Peyer's patch (tissue), 4 donors: Measurements from ENCODE around the gene ST3GAL4. TPM values are rescaled to one million over a fixed set of nuclear protein-coding genes. Genes with fewer than 3 reads are reported as not detected.

Experiments
- DNase-seq, 3 donors: peaks; one replicate each; pipeline ENCODE4 v3.0.0-alpha.2; 2017 to 2019
- H3K27ac ChIP-seq, 4 donors: fragments of 200-600 bp; sonication (generic); one replicate each; pipeline ENCODE4 v1.5.1; 2016 to 2019
- H3K27me3 ChIP-seq, 2 donors: fragments of 200-600 bp; sonication (generic); one replicate each; pipeline ENCODE4 v1.5.1; 2019
- H3K36me3 ChIP-seq, 3 donors: fragments of 200-600 bp; sonication (generic); one replicate each; pipeline ENCODE4 v1.5.1; 2016 to 2019
- H3K4me1 ChIP-seq, 4 donors: fragments of 200-600 bp; sonication (generic); one replicate each; pipeline ENCODE4 v1.5.1; 2016 to 2019
- H3K4me3 ChIP-seq, 4 donors: fragments of 200-600 bp; sonication (generic); 1 replicate in 3 of 4; 2 replicates in 1 of 4; pipeline ENCODE4 v1.5.1; 2016 to 2019; ENCODE audit warnings: mild to moderate bottlenecking in 1 of 4
- H3K9me3 ChIP-seq, 4 donors: fragments of 200-600 bp; sonication (generic); one replicate each; pipeline ENCODE4 v1.5.1; 2016 to 2019; ENCODE audit warnings: mild to moderate bottlenecking in 1 of 4
- POLR2A ChIP-seq, 2 donors: fragments of 450-650 bp; IDR thresholded peaks; one replicate each; pipeline ENCODE4 v1.5.1; 2017; ENCODE audit warnings: antibody characterized with exemption in 2 of 2, mild to moderate bottlenecking in 2 of 2, moderate library complexity in 2 of 2
- total RNA-seq, 4 donors: library from RNA; depleted of rRNA; stranded (reverse); fragments of >200 nt; gene quantifications; one replicate each; pipeline ENCODE4 v1.1.0, GENCODE V29; 2016
- TF ChIP-seq, protein P1 (sequence below), 6 experiments: fragments of 450-650 bp in 4 of 6; fragments of 200-600 bp in 2 of 6; sonication (generic) in 1 of 6; IDR thresholded peaks; one replicate each; pipeline ENCODE4 v1.5.1; 2017 to 2019; ENCODE audit warnings: antibody characterized with exemption in 6 of 6, mild to moderate bottlenecking in 3 of 6, moderate library complexity in 1 of 6

The ST3GAL4 gene
- total RNA-seq, 4 donors from 2014 or later: 1.1 to 14.0 (median 8.6) TPM

DNA sequence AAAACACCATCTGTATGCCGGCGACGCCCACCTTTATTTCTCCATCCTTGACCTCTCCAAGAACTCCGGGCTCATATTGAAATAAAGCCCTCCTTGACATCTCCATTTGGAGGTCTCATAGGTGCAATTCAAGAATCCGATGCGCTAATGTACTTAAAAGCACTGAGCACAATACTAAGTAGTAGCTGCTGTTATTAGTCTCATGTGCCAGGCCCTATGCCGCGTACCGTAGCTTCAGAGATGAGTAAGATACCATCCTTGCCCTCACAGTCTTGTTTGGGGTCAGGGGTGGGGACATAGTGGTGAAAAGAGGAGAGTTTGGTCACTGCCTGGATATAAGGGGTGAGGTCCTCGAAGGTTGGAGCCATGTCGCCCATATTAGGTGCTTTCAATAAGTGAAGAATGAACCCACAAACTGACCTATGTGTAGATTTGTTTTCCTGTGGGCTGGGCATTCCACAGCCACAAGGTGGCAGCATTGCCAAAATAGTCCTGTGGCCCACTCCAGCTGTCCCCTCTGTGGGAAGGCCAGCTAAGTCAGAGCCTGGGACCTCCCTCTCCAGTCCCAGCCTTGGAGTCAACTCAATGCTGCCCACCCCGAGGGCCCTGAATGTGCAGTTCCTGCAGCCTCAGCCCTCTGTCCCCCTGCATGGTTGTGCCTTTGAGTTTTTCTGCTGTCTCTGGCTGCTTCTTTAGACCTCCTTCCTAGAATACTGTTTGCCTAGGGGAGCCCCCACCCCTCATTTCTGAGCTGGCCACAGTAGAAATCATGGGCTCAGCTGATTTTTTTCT, 45.1 kb upstream of the ST3GAL4 start:
- no peak for TF ChIP-seq POLR2A (IDR thresholded peaks at IDR 0.05)
- TF ChIP-seq, protein P1, sequence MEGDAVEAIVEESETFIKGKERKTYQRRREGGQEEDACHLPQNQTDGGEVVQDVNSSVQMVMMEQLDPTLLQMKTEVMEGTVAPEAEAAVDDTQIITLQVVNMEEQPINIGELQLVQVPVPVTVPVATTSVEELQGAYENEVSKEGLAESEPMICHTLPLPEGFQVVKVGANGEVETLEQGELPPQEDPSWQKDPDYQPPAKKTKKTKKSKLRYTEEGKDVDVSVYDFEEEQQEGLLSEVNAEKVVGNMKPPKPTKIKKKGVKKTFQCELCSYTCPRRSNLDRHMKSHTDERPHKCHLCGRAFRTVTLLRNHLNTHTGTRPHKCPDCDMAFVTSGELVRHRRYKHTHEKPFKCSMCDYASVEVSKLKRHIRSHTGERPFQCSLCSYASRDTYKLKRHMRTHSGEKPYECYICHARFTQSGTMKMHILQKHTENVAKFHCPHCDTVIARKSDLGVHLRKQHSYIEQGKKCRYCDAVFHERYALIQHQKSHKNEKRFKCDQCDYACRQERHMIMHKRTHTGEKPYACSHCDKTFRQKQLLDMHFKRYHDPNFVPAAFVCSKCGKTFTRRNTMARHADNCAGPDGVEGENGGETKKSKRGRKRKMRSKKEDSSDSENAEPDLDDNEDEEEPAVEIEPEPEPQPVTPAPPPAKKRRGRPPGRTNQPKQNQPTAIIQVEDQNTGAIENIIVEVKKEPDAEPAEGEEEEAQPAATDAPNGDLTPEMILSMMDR (IDR thresholded peaks at IDR 0.05): peak; percentile 42 to 78 (median 68)
- no peaks in the 10 kb centered on the region for H3K27me3 ChIP-seq
- H3K9me3 ChIP-seq: no peaks in the 10 kb centered on the region
- DNase-seq: peak; percentile 52 to 84 (median 72)
- peaks cover 0 to 7% (median 0%) of the 10 kb centered on the region in 4 donors for H3K4me1 ChIP-seq
- peak overlapping the region in 1 of 4 donors; percentile 1 for H3K27ac ChIP-seq
- no peaks in the 10 kb centered on the region for H3K36me3 ChIP-seq
- H3K4me3 ChIP-seq: no peak overlapping the region

GRCh38 chr11:126310992-126311310, 44.5 kb upstream of the ST3GAL4 start:
- Histone ChIP-seq H3K36me3 (no peaks in the 10 kb centered on the region), H3K27me3 (no peaks in the 10 kb centered on the region), H3K27ac (peak overlapping the region in 1 of 4 donors; percentile 1), H3K9me3 (no peaks in the 10 kb centered on the region), H3K4me1 (peaks cover 0 to 7% (median 0%) of the 10 kb centered on the region in 4 donors), H3K4me3 (no peak overlapping the region)
- peak in 1 of 3 donors; percentile 15 for DNase-seq
- TF ChIP-seq, protein P1 (IDR thresholded peaks at IDR 0.05): no peak
- no peak for TF ChIP-seq POLR2A (IDR thresholded peaks at IDR 0.05)

GRCh38 chr11:126311401-126312291, 43.8 kb upstream of the ST3GAL4 start:
- no peak overlapping the region for H3K4me3 ChIP-seq
- peaks cover 0 to 7% (median 0%) of the 10 kb centered on the region in 4 donors for H3K4me1 ChIP-seq
- no peaks in the 10 kb centered on the region for H3K9me3 ChIP-seq
- TF ChIP-seq, protein P1 (IDR thresholded peaks at IDR 0.05): no peak
- TF ChIP-seq POLR2A (IDR thresholded peaks at IDR 0.05): no peak
- no peaks in the 10 kb centered on the region for H3K27me3 ChIP-seq
- peak in 1 of 3 donors; percentile 26 for DNase-seq
- no peak overlapping the region for H3K27ac ChIP-seq
- no peaks in the 10 kb centered on the region for H3K36me3 ChIP-seq

GRCh38 chr11:126312961-126313360, 42.5 kb upstream of the ST3GAL4 start:
- peak in 1 of 3 donors; percentile 43 for DNase-seq
- TF ChIP-seq POLR2A (IDR thresholded peaks at IDR 0.05): no peak
- TF ChIP-seq, protein P1 (IDR thresholded peaks at IDR 0.05): no peak
- Histone ChIP-seq H3K4me1 (peaks cover 0 to 12% (median under 1%) of the 10 kb centered on the region in 4 donors), H3K27ac (no peak overlapping the region), H3K36me3 (no peaks in the 10 kb centered on the region), H3K27me3 (no peaks in the 10 kb centered on the region), H3K9me3 (no peaks in the 10 kb centered on the region), H3K4me3 (no peak overlapping the region)

DNA sequence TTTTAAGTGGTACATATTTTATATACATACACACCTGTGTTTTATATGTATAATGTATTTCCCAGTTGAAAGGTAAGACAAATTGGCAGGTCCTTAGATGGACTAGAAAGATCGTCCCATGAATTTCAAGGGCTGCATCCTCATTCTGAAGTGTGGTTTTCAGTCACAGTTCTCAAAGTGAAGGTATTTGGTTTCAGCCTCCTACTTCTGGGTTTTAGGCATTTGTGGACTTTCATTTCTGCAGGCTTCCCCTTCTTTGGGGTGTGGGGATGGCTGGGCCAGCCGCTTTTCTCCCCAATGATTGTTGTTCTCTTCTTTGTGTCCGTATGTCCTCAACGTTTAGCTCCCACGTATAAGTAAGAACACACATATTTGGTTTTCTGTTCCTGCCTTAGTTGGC, 41.7 kb upstream of the ST3GAL4 start:
- Histone ChIP-seq H3K36me3 (no peaks in the 10 kb centered on the region), H3K4me1 (peaks cover 0 to 21% (median 3%) of the 10 kb centered on the region in 4 donors), H3K4me3 (no peak overlapping the region), H3K27me3 (no peaks in the 10 kb centered on the region), H3K9me3 (no peaks in the 10 kb centered on the region), H3K27ac (no peak overlapping the region)
- DNase-seq: peak in 1 of 3 donors; percentile 7
- TF ChIP-seq, protein P1 (IDR thresholded peaks at IDR 0.05): no peak
- TF ChIP-seq POLR2A (IDR thresholded peaks at IDR 0.05): no peak
